ENCODE results near the gene HLA-F.
A peak's percentile ranks its signal among the peaks of the same experiment; 100 is the strongest.

The HLA-F gene

DNA sequence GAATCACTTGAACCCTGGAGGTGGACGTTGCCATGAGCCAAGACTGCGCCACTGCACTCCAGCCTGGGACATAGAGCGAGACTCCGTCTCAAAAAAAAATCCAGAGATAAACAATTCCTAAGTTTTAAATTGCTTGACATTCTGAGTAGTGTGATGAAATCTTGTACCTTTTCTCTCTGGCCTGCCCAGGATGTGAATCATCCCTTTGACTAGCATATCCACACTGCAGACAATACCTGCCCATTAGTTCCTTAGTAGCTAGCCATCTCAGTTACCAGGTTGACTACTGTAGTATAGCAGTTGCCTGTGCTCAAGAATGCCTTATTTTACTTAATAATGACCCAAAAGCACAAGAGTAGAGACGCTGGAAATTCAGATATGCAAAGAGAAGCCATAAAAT, 45.1 kb upstream of the HLA-F start:
- Histone ChIP-seq H2AK5ac (ENCODE audit: low read length) (no peak overlapping the region), H4K91ac (ENCODE audit: low read depth, low read length) (no peak overlapping the region), H3K79me1 (ENCODE audit: low read length) (peaks cover 5% of the 10 kb centered on the region), H3K4me3 (ENCODE audit: low read depth, low read length) (no peak overlapping the region), H3K4me1 (ENCODE audit: control insufficient read depth in 1 of 2, insufficient read depth in 2 of 2, low read length in 2 of 2) (peaks cover 10 to 15% of the 10 kb centered on the region in 2 experiments), H3K4ac (ENCODE audit: low read depth, low read length) (no peak overlapping the region), H2AFZ (ENCODE audit: insufficient read depth, low read length, poor library complexity) (no peak overlapping the region), H3K4me2 (ENCODE audit: low read length) (no peak overlapping the region), H2BK5ac (ENCODE audit: low read depth, low read length, poor library complexity) (no peak overlapping the region), H3K9me3 (ENCODE audit: insufficient read depth, low read depth, low read length) (peaks cover 4% of the 10 kb centered on the region), H3K79me2 (ENCODE audit: control insufficient read depth, insufficient read depth, low read length, poor library complexity) (no peaks in the 10 kb centered on the region), H3K36me3 (ENCODE audit: control insufficient read depth in 1 of 2, insufficient read depth in 2 of 2, low read length in 2 of 2) (no peaks in the 10 kb centered on the region), H3K9ac (ENCODE audit: low read length) (no peak overlapping the region), H3K23ac (ENCODE audit: low read length) (no peak overlapping the region), H3K27me3 (ENCODE audit: insufficient read depth, low read length) (no peaks in the 10 kb centered on the region), H4K8ac (ENCODE audit: low read depth, low read length) (no peak overlapping the region), H2BK12ac (ENCODE audit: low read length) (peak overlapping the region; percentile 59), H3K18ac (ENCODE audit: low read length) (no peak overlapping the region), H3K14ac (ENCODE audit: low read length) (no peak overlapping the region), H3K27ac (ENCODE audit: low read depth, low read length) (no peak overlapping the region), H2BK120ac (ENCODE audit: insufficient read depth, low read length, poor library complexity) (no peak overlapping the region), H4K12ac (ENCODE audit: low read depth, low read length) (no peak overlapping the region)
- peak; percentile 61 to 87 for DNase-seq
- no CpG with 5 or more reads among the region's 5 CpGs for WGBS (ENCODE audit: extremely low coverage, insufficient coverage, insufficient read length)

DNA sequence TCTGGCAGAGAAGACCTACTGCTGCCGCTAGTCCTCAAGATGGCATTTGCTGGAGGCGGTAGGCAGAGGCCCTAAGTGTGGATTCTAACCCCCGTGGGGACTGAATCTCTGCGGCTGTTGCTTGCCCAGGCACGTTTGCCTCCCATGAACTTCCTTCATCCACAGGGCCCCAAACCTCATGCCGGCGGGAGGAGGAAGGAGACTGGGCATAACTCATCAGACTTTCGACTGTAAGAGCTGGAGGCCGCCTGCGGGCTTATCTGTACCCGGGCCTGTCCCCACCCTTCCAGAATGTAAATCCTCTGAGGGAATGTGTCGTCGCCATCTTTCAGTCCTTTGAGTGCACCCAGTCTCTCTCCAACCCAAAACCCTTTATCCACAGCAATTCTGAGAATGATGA, 43.3 kb upstream of the HLA-F start:
- Histone ChIP-seq H2AFZ (ENCODE audit: insufficient read depth, low read length, poor library complexity) (no peak overlapping the region), H2AK5ac (ENCODE audit: low read length) (peak overlapping the region; percentile 53), H3K9me3 (ENCODE audit: insufficient read depth, low read depth, low read length) (peaks cover 4% of the 10 kb centered on the region), H2BK12ac (ENCODE audit: low read length) (peak overlapping the region; percentile 75), H2BK120ac (ENCODE audit: insufficient read depth, low read length, poor library complexity) (no peak overlapping the region), H3K79me1 (ENCODE audit: low read length) (peaks cover 5% of the 10 kb centered on the region), H3K14ac (ENCODE audit: low read length) (no peak overlapping the region), H3K4me2 (ENCODE audit: low read length) (no peak overlapping the region), H3K4ac (ENCODE audit: low read depth, low read length) (no peak overlapping the region), H2BK5ac (ENCODE audit: low read depth, low read length, poor library complexity) (no peak overlapping the region), H3K4me1 (ENCODE audit: control insufficient read depth in 1 of 2, insufficient read depth in 2 of 2, low read length in 2 of 2) (peaks cover 10 to 15% of the 10 kb centered on the region in 2 experiments), H4K91ac (ENCODE audit: low read depth, low read length) (peak overlapping the region; percentile 58), H3K23ac (ENCODE audit: low read length) (no peak overlapping the region), H3K36me3 (ENCODE audit: control insufficient read depth in 1 of 2, insufficient read depth in 2 of 2, low read length in 2 of 2) (no peaks in the 10 kb centered on the region), H3K27ac (ENCODE audit: low read depth, low read length) (no peak overlapping the region), H3K79me2 (ENCODE audit: control insufficient read depth, insufficient read depth, low read length, poor library complexity) (no peaks in the 10 kb centered on the region), H3K9ac (ENCODE audit: low read length) (no peak overlapping the region), H4K12ac (ENCODE audit: low read depth, low read length) (peak overlapping the region; percentile 56), H3K4me3 (ENCODE audit: low read depth, low read length) (no peak overlapping the region), H3K18ac (ENCODE audit: low read length) (no peak overlapping the region), H4K8ac (ENCODE audit: low read depth, low read length) (peak overlapping the region; percentile 57), H3K27me3 (ENCODE audit: insufficient read depth, low read length) (no peaks in the 10 kb centered on the region)
- WGBS (ENCODE audit: extremely low coverage, insufficient coverage, insufficient read length), result no CpG with 5 or more reads among the region's 13 CpGs
- peak; percentile 74 to 75 for DNase-seq

DNA sequence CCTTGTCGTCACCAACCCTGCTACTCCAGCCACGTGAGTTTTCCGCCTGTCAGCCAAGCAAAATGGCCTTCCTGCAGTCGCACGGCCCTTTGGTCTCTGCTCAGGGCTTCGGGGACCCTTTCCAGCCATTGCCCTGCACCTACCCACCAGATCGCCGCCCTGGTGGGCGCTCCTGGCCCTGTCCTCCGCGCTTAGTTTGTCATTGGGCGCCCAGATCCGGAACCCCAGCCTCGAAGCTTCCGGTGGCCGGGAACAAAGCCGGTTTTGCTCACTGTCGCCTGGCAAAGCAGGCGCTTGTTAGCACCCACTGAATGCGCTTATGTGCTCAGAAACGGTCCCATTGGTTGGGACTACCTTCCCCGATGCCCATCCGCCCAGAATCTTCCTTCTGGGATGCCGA, 42.8 kb upstream of the HLA-F start:
- no peak overlapping the region for H3K27ac ChIP-seq (ENCODE audit: low read depth, low read length)
- no CpG with 5 or more reads among the region's 24 CpGs for WGBS (ENCODE audit: extremely low coverage, insufficient coverage, insufficient read length)
- peak overlapping the region; percentile 58 for H4K91ac ChIP-seq (ENCODE audit: low read depth, low read length)
- no peaks in the 10 kb centered on the region for H3K79me2 ChIP-seq (ENCODE audit: control insufficient read depth, insufficient read depth, low read length, poor library complexity)
- no peak overlapping the region for H2AK5ac ChIP-seq (ENCODE audit: low read length)
- peaks cover 5% of the 10 kb centered on the region for H3K79me1 ChIP-seq (ENCODE audit: low read length)
- H4K12ac ChIP-seq (ENCODE audit: low read depth, low read length), result no peak overlapping the region
- H3K14ac ChIP-seq (ENCODE audit: low read length), result no peak overlapping the region
- H3K4me1 ChIP-seq (ENCODE audit: control insufficient read depth in 1 of 2, insufficient read depth in 2 of 2, low read length in 2 of 2), result peaks cover 10 to 15% of the 10 kb centered on the region in 2 experiments
- no peak overlapping the region for H3K4ac ChIP-seq (ENCODE audit: low read depth, low read length)
- peak overlapping the region; percentile 46 for H2BK12ac ChIP-seq (ENCODE audit: low read length)
- H3K23ac ChIP-seq (ENCODE audit: low read length), result no peak overlapping the region
- no peak for DNase-seq
- H3K4me3 ChIP-seq (ENCODE audit: low read depth, low read length), result no peak overlapping the region
- no peak overlapping the region for H2BK120ac ChIP-seq (ENCODE audit: insufficient read depth, low read length, poor library complexity)
- no peak overlapping the region for H3K4me2 ChIP-seq (ENCODE audit: low read length)
- H3K9ac ChIP-seq (ENCODE audit: low read length), result no peak overlapping the region
- H2BK5ac ChIP-seq (ENCODE audit: low read depth, low read length, poor library complexity), result no peak overlapping the region
- no peak overlapping the region for H2AFZ ChIP-seq (ENCODE audit: insufficient read depth, low read length, poor library complexity)
- H4K8ac ChIP-seq (ENCODE audit: low read depth, low read length), result no peak overlapping the region
- no peaks in the 10 kb centered on the region for H3K36me3 ChIP-seq (ENCODE audit: control insufficient read depth in 1 of 2, insufficient read depth in 2 of 2, low read length in 2 of 2)
- H3K9me3 ChIP-seq (ENCODE audit: insufficient read depth, low read depth, low read length), result peaks cover 4% of the 10 kb centered on the region
- H3K27me3 ChIP-seq (ENCODE audit: insufficient read depth, low read length), result no peaks in the 10 kb centered on the region
- H3K18ac ChIP-seq (ENCODE audit: low read length), result no peak overlapping the region

DNA sequence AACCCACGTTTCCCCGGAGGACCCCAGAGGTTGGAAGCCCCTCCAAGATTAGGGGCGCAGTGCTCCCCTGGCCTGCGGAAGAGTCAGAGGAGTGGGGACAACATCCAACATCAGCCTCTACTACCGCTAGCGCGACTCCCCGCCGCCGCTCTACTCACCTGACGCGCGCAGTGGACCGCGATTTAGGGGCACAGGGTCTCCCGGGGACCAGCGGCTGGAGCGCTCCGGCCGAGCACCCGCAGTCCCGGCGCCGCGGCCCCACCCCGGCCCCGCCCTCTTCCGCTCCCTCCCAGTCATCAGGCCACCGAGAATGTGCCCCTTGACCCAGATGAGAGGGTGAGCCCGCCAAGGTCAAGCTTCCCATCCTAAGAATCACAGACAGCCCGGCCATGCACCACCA, 42.3 kb upstream of the HLA-F start, which contains the start of gene ZFP57:
Gene ZFP57, minus strand, starts transcription at position 249 of the 400 bp plus-strand sequence. CDS start 4,149 bp downstream, outside the sequence.
- no peak within 1 kb of the TSS for H2AFZ ChIP-seq (ENCODE audit: insufficient read depth, low read length, poor library complexity)
- no peak within 1 kb of the TSS for H3K27ac ChIP-seq (ENCODE audit: low read depth, low read length)
- H2BK5ac ChIP-seq (ENCODE audit: low read depth, low read length, poor library complexity), result no peak within 1 kb of the TSS
- H3K27me3 ChIP-seq (ENCODE audit: insufficient read depth, low read length), result no peaks in the 10 kb centered on the region
- H3K36me3 ChIP-seq (ENCODE audit: control insufficient read depth in 1 of 2, insufficient read depth in 2 of 2, low read length in 2 of 2), result no peaks in the 10 kb centered on the region
- no CpG with 5 or more reads among the region's 31 CpGs for WGBS (ENCODE audit: extremely low coverage, insufficient coverage, insufficient read length)
- no peak within 1 kb of the TSS for H3K18ac ChIP-seq (ENCODE audit: low read length)
- no peak within 1 kb of the TSS for H3K14ac ChIP-seq (ENCODE audit: low read length)
- peaks cover 5% of the 10 kb centered on the region for H3K79me1 ChIP-seq (ENCODE audit: low read length)
- no peak within 1 kb of the TSS for H2BK120ac ChIP-seq (ENCODE audit: insufficient read depth, low read length, poor library complexity)
- H2BK12ac ChIP-seq (ENCODE audit: low read length), result peak within 1 kb of the TSS; percentile 75
- no peak within 1 kb of the TSS for H3K23ac ChIP-seq (ENCODE audit: low read length)
- peak within 1 kb of the TSS; percentile 53 for H2AK5ac ChIP-seq (ENCODE audit: low read length)
- H3K4me3 ChIP-seq (ENCODE audit: low read depth, low read length), result no peak within 1 kb of the TSS
- H3K4ac ChIP-seq (ENCODE audit: low read depth, low read length), result no peak within 1 kb of the TSS
- H4K8ac ChIP-seq (ENCODE audit: low read depth, low read length), result peak within 1 kb of the TSS; percentile 57
- H3K79me2 ChIP-seq (ENCODE audit: control insufficient read depth, insufficient read depth, low read length, poor library complexity), result no peaks in the 10 kb centered on the region
- no peak for DNase-seq
- peak within 1 kb of the TSS; percentile 56 for H4K12ac ChIP-seq (ENCODE audit: low read depth, low read length)
- H3K4me1 ChIP-seq (ENCODE audit: control insufficient read depth in 1 of 2, insufficient read depth in 2 of 2, low read length in 2 of 2), result peaks cover 10 to 15% of the 10 kb centered on the region in 2 experiments
- H4K91ac ChIP-seq (ENCODE audit: low read depth, low read length), result peak within 1 kb of the TSS; percentile 58
- H3K9me3 ChIP-seq (ENCODE audit: insufficient read depth, low read depth, low read length), result peaks cover 4% of the 10 kb centered on the region
- H3K4me2 ChIP-seq (ENCODE audit: low read length), result no peak within 1 kb of the TSS
- no peak within 1 kb of the TSS for H3K9ac ChIP-seq (ENCODE audit: low read length)
